ENCODE measurements around the gene RTN1. TPM values are rescaled to one million over a fixed set of nuclear protein-coding genes. Genes with fewer than 3 reads are reported as not detected.

Gene RTN1
- polyA plus RNA-seq, 1 experiment, result 0.36 TPM

- ChIA-PET POLR2A (no interaction called here), CTCF (interaction anchor here (1.2 kb wide), 1 partner anchor 265 kb away, joined by 3 read pairs; no protein-coding TSS in a partner anchor)
- H3K27me3 ChIP-seq (ENCODE audit: control insufficient read depth, insufficient read depth, low read length), result no peaks in the 10 kb centered on the region
- H3K4me3 ChIP-seq (ENCODE audit: low read depth, low read length), result no peak overlapping the region
- DNase-seq (ENCODE audit: low read depth), result no peak
- no peaks in the 10 kb centered on the region for H3K36me3 ChIP-seq (ENCODE audit: control insufficient read depth, insufficient read depth, low read length)
- no peak for TF ChIP-seq CTCF (IDR thresholded peaks at IDR 0.05; ENCODE audit: insufficient read depth, low read depth, low read length)
Measured at GRCh38 chr14:59897757-59898383, 27.3 kb upstream of the RTN1 start.

GRCh38 chr14:59895721-59896120 lies 25.1 kb upstream of the RTN1 start:
- Histone ChIP-seq H3K4me3 (ENCODE audit: low read depth, low read length) (no peak overlapping the region), H3K27me3 (ENCODE audit: control insufficient read depth, insufficient read depth, low read length) (no peaks in the 10 kb centered on the region), H3K36me3 (ENCODE audit: control insufficient read depth, insufficient read depth, low read length) (no peaks in the 10 kb centered on the region)
- ChIA-PET CTCF (interaction anchor here (1.8 kb wide), 1 partner anchor 383 kb away, joined by 4 read pairs; no protein-coding TSS in a partner anchor), POLR2A (no interaction called here)
- TF ChIP-seq CTCF (IDR thresholded peaks at IDR 0.05; ENCODE audit: insufficient read depth, low read depth, low read length), result no peak
- no peak for DNase-seq (ENCODE audit: low read depth)

DNA sequence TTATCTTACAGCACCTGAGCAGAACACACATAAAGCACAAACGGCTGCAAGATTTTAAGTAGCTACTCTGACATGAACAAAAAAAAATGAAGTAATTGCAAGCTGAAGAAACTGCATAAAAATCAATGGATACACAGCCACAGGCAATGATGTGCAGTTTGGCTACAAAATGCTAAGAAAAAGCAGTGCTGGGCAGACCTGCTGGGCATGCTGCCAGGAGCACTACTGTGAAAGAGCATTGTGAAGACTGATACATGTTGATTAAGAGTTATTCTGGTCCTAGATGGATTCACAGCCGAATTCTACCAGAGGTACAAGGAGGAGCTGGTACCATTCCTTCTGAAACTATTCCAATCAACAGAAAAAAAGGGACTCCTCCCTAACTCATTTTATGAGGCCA lies 20.1 kb upstream of the RTN1 start:
- Histone ChIP-seq H3K4me3 (ENCODE audit: low read depth, low read length) (no peak overlapping the region), H3K27me3 (ENCODE audit: control insufficient read depth, insufficient read depth, low read length) (no peaks in the 10 kb centered on the region), H3K36me3 (ENCODE audit: control insufficient read depth, insufficient read depth, low read length) (no peaks in the 10 kb centered on the region)
- TF ChIP-seq CTCF (IDR thresholded peaks at IDR 0.05; ENCODE audit: insufficient read depth, low read depth, low read length), result no peak
- CTCF ChIA-PET, result interaction anchor here (1.5 kb wide), 1 partner anchor 74 kb away, joined by 6 read pairs; no protein-coding TSS in a partner anchor
- POLR2A ChIA-PET, result no interaction called here
- DNase-seq (ENCODE audit: low read depth), result no peak

GRCh38 chr14:59882957-59883356 lies 12.4 kb upstream of the RTN1 start:
- TF ChIP-seq CTCF (IDR thresholded peaks at IDR 0.05; ENCODE audit: insufficient read depth, low read depth, low read length), result peak; percentile 31; the same call in 1 of the 2 replicates
- ChIA-PET CTCF (interaction anchor here (0.7 to 1.6 kb wide), 2 partner anchors 12 to 46 kb away, joined by 3 to 4 read pairs; no protein-coding TSS in a partner anchor), POLR2A (no interaction called here)
- Histone ChIP-seq H3K4me3 (ENCODE audit: low read depth, low read length) (no peak overlapping the region), H3K27me3 (ENCODE audit: control insufficient read depth, insufficient read depth, low read length) (no peaks in the 10 kb centered on the region), H3K36me3 (ENCODE audit: control insufficient read depth, insufficient read depth, low read length) (no peaks in the 10 kb centered on the region)
- no peak for DNase-seq (ENCODE audit: low read depth)

DNA sequence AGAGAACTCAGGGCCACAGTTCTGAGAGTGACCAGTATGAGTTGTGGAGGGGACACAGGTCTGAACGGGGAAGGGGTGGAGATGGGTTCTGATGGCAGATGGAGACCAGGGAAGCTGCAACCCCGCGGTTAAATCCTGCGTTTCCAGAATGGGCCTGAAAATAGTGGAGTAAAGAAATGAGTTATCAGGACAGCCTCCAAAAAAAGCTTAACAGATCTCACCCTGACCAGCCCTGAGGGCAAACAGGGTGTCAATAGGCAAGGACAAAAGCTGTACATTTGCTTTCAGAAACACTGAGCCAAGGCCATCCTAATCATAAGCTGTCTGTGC lies 555 bp upstream of the RTN1 start:
- TF ChIP-seq CTCF (IDR thresholded peaks at IDR 0.05; ENCODE audit: insufficient read depth, low read depth, low read length), result no peak
- POLR2A ChIA-PET, result interaction anchor here (0.5 kb wide), 1 partner anchor 461 kb away, joined by 4 read pairs; no protein-coding TSS in a partner anchor
- Histone ChIP-seq H3K27me3 (ENCODE audit: control insufficient read depth, insufficient read depth, low read length) (peaks cover 10% of the 10 kb centered on the region), H3K36me3 (ENCODE audit: control insufficient read depth, insufficient read depth, low read length) (no peaks in the 10 kb centered on the region), H3K4me3 (ENCODE audit: low read depth, low read length) (peak overlapping the region; percentile 48)
- no peak for DNase-seq (ENCODE audit: low read depth)
- CTCF ChIA-PET, result interaction anchor here (1.2 kb wide), 1 partner anchor 12 kb away, joined by 4 read pairs; no protein-coding TSS in a partner anchor
